ENCODE data around the gene EIF5A. TPM values are rescaled to one million over a fixed set of nuclear protein-coding genes. Genes with fewer than 3 reads are reported as not detected.

Gene EIF5A
- total RNA-seq, 1 experiment from 2014 or later: 1,139 TPM

DNA sequence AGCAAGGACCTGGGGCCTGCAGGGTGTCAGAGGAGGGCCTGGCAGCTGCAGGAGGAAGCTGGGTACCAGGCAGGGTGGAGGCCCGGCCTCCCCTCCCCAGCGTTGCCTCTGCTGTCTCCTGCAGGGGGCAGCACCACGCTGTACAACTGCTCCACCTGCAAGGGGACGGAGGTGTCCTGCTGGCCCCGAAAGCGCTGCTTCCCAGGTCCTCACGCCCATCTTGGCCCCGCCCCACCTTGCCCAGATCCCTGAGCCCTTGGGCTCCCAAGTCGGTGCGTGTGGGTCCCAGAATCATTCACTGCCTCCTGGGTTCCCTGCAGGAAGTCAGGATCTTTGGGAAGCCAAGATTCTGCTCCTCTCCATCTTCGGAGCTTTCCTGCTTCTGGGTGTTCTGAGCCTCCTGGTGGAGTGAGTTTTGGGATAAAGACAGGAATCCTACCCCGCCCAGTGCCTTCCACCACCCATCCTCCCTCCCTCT is 48.7 kb downstream of the EIF5A start:
- intact Hi-C loops (cut with micrococcal nuclease): loop anchor here (1.0 to 5.0 kb wide), 4 partner anchors 36 to 205 kb away; partner anchors contain the start of genes PLSCR3, SENP3 and ZBTB4
- ChIA-PET POLR2A (interaction anchor here (0.7 to 0.9 kb wide), 3 partner anchors 79 to 228 kb away, joined by 3 to 4 read pairs (median 3); partner anchors contain the start of genes MPDU1, POLR2A and TMEM102), CTCF (interaction anchor here (0.6 to 2.9 kb wide), 13 partner anchors 11 to 633 kb away, joined by 3 to 21 read pairs (median 4); partner anchors contain the start of genes NEURL4, SENP3, TMEM102 and TMEM256), RAD21 (ENCODE audit: low non-redundant PET in 1 of 2, low total read pairs in 2 of 2, uncharacterized antibody in 2 of 2, unreplicated experiment in 2 of 2) (interaction anchor here in 1 of 2 experiments (0.7 to 2.0 kb wide), 4 partner anchors 47 to 204 kb away, joined by 3 to 6 read pairs (median 4); partner anchors contain the start of genes TMEM102 and TMEM256)
- Histone ChIP-seq H3K27ac (ENCODE audit: low read depth, low read length) (no peak overlapping the region), H3K79me2 (ENCODE audit: insufficient read depth, low read length) (peaks cover 10% of the 10 kb centered on the region; the same call in 1 of the 2 replicates), H3K27me3 (ENCODE audit: insufficient read depth, low read length) (no peaks in the 10 kb centered on the region), H3K9me3 (ENCODE audit: control insufficient read depth in 1 of 2, insufficient read depth in 1 of 2, low read depth in 1 of 2, low read length in 2 of 2) (no peaks in the 10 kb centered on the region), H3K4me2 (ENCODE audit: low read length) (peak overlapping the region; percentile 60), H3K4me3 (replicated peaks in 1 of 2; ENCODE audit: low read depth in 1 of 2, low read length in 2 of 2) (no peak overlapping the region), H2AFZ (ENCODE audit: low read depth, low read length, poor library complexity, severe bottlenecking) (no peak overlapping the region), H3K9ac (ENCODE audit: low read length) (no peak overlapping the region), H4K20me1 (ENCODE audit: insufficient read depth) (no peaks in the 10 kb centered on the region), H3K36me3 (ENCODE audit: control insufficient read depth in 1 of 2, insufficient read depth in 2 of 2, low read length in 2 of 2) (no peaks in the 10 kb centered on the region), H3K4me1 (ENCODE audit: control insufficient read depth in 1 of 2, insufficient read depth in 2 of 2, low read length in 2 of 2) (peaks cover 23 to 50% of the 10 kb centered on the region in 2 experiments), H3K9me2 (ENCODE audit: insufficient read depth) (no peaks in the 10 kb centered on the region)
- DNase-seq (ENCODE audit: low read depth, low spot score): peak; percentile 83
- no TSS peak for BruUV-seq (replicated peaks)
- TF ChIP-seq POLR2A (IDR thresholded peaks at IDR 0.05; ENCODE audit: borderline replicate concordance, extremely low read depth, insufficient read depth, insufficient read length) (no peak), RAD21 (IDR thresholded peaks at IDR 0.05; ENCODE audit: low read depth) (peak; percentile 97), SRF (IDR thresholded peaks at IDR 0.05; ENCODE audit: low read depth) (no peak), POLR2AphosphoS5 (IDR thresholded peaks at IDR 0.05; ENCODE audit: low read depth, low read length) (peak; percentile 64)
- TF ChIP-seq, protein P1, sequence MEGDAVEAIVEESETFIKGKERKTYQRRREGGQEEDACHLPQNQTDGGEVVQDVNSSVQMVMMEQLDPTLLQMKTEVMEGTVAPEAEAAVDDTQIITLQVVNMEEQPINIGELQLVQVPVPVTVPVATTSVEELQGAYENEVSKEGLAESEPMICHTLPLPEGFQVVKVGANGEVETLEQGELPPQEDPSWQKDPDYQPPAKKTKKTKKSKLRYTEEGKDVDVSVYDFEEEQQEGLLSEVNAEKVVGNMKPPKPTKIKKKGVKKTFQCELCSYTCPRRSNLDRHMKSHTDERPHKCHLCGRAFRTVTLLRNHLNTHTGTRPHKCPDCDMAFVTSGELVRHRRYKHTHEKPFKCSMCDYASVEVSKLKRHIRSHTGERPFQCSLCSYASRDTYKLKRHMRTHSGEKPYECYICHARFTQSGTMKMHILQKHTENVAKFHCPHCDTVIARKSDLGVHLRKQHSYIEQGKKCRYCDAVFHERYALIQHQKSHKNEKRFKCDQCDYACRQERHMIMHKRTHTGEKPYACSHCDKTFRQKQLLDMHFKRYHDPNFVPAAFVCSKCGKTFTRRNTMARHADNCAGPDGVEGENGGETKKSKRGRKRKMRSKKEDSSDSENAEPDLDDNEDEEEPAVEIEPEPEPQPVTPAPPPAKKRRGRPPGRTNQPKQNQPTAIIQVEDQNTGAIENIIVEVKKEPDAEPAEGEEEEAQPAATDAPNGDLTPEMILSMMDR (IDR thresholded peaks at IDR 0.05 in 2 of 3, conservative IDR thresholded peaks at IDR 0.05 in 1 of 3; ENCODE audit: borderline replicate concordance in 1 of 3, insufficient read depth in 1 of 3, low read depth in 2 of 3, low read length in 2 of 3): peak; percentile 86 to 92 (median 91)
- ATAC-seq: peak; percentile 67

Data from HCT116 (cell line).